GM12878 (cell line): Measurements from ENCODE around the gene ABCC4. TPM values are rescaled to one million over a fixed set of nuclear protein-coding genes. Genes with fewer than 3 reads are reported as not detected.

Experiments used
- CBX3 ChIP-seq: fragments of 200-600 bp; sonication (generic); IDR thresholded peaks from 2 replicates; pipeline ENCODE4 v1.6.1; 2016; ENCODE audit warnings: low read depth, borderline replicate concordance
- IKZF1 ChIP-seq: fragments of 450-650 bp; conservative IDR thresholded peaks from 2 replicates; pipeline ENCODE4 v1.6.1; 2017; ENCODE audit warnings: antibody characterized with exemption, mild to moderate bottlenecking
- JUND ChIP-seq: IDR thresholded peaks from 2 replicates; pipeline ENCODE4 v1.6.1; 2012; ENCODE audit warnings: low read depth, mild to moderate bottlenecking, low read length, improper control_type of control experiment, moderate library complexity
- NFYB ChIP-seq: IDR thresholded peaks from 2 replicates; pipeline ENCODE4 v1.6.1; 2011; ENCODE audit warnings: low read depth, mild to moderate bottlenecking, low read length, improper control_type of control experiment, moderate library complexity; ENCODE audit not compliant: insufficient read depth
- RB1 ChIP-seq: fragments of 450-650 bp; formaldehyde crosslinking; IDR thresholded peaks from 2 replicates; pipeline ENCODE4 v1.6.1; 2017; ENCODE audit warnings: mild to moderate bottlenecking, borderline replicate concordance
- WRNIP1 ChIP-seq: IDR thresholded peaks from 2 replicates; pipeline ENCODE4 v1.6.1; 2011; ENCODE audit warnings: low read depth, low read length, improper control_type of control experiment, borderline replicate concordance
- polyA plus RNA-seq, 11 experiments: library from polyadenylated mRNA; depleted of rRNA in 4 of 11; unstranded in 6 of 11; stranded (reverse) in 5 of 11; fragments of >200 nt; fragmentation: Nextera tagmentation in 4 of 11; fragmentation: Illumina TruSeq in 1 of 11; extraction: Ambion mirVana in 4 of 11; extraction: Trizol in 1 of 11; gene quantifications; 1 replicate in 1 of 11; 2 replicates in 10 of 11; pipeline versions ENCODE4 v1.2.1 to v1.2.3, GENCODE V29; 2011 to 2016; ENCODE audit warnings: inconsistent platforms in 2 of 11, missing spikeins in 2 of 11, low read depth in 1 of 11
- total RNA-seq, 4 experiments: library from RNA; depleted of rRNA in 3 of 4; stranded (reverse); fragments of >200 nt in 3 of 4; fragmentation: Illumina TruSeq in 1 of 4; extraction: Trizol in 1 of 4; gene quantifications; 2 replicates each; pipeline versions ENCODE4 v1.2.1 to v1.2.3, GENCODE V29; 2013 to 2021
- TF ChIP-seq, protein P1 (sequence below): fragments of 450-650 bp; IDR thresholded peaks from 2 replicates; pipeline ENCODE4 v1.6.1; 2017; ENCODE audit warnings: mild to moderate bottlenecking, low read depth, inconsistent platforms; ENCODE audit not compliant: poor library complexity, severe bottlenecking
- TF ChIP-seq, protein P2 (sequence below): fragments of 450-650 bp; conservative IDR thresholded peaks from 2 replicates; pipeline ENCODE4 v1.6.1; 2017; ENCODE audit warnings: mild to moderate bottlenecking, moderate library complexity

Gene ABCC4
- total and polyA plus RNA-seq, 10 of the 15 experiments (the other 5 are each of a cell fraction or from before 2014, with no cell fraction given): 7.2 to 44.4 (median 24.1) TPM

DNA sequence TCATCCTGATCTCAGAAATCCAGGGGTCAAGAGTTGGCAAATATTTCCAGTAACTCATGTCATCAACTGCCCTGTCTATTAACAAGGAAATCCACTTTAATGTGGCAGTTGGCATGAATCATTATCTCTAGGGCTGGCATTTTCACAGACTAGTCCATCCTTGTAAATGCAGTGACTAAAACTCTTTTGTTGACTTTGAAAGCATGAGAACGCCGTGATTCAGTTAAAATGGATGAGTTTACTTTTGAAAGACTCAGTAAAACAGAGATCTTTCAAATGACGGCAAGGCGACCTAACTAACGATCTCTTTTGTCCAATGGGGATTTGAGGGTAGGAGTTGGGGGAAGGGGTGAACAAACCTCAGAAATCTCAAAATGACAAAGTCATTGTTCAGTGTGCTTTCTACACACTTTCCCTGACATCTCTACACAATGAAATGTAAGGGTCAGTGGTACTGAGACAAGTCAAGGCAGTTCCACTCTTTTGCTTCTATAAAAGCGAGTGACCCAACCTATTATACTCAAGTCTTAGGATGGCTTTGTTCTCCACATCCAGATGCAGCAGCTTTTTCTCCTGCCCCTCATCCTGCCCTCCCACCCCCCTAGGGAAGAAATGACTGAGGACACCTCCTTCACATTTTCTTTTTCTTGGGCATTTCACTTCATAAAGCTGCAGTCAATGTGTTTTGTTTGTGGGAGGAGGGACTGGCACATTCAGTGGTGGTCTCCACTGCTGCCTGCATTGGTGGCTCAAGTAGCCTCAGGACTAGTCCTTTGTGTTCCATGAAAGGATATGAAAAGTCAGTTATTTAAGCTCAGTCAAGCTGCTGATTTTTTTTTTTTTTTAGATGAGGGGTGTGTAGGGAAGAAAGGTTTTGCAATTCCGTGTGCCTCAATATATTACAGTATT, 200.5 kb downstream of the ABCC4 start (continued):
- TF ChIP-seq, protein P1, sequence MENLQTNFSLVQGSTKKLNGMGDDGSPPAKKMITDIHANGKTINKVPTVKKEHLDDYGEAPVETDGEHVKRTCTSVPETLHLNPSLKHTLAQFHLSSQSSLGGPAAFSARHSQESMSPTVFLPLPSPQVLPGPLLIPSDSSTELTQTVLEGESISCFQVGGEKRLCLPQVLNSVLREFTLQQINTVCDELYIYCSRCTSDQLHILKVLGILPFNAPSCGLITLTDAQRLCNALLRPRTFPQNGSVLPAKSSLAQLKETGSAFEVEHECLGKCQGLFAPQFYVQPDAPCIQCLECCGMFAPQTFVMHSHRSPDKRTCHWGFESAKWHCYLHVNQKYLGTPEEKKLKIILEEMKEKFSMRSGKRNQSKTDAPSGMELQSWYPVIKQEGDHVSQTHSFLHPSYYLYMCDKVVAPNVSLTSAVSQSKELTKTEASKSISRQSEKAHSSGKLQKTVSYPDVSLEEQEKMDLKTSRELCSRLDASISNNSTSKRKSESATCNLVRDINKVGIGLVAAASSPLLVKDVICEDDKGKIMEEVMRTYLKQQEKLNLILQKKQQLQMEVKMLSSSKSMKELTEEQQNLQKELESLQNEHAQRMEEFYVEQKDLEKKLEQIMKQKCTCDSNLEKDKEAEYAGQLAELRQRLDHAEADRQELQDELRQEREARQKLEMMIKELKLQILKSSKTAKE: peak; percentile 28
- TF ChIP-seq WRNIP1: no peak
- TF ChIP-seq IKZF1: no peak
- peak; percentile 61; the same call in 1 of the 2 replicates for TF ChIP-seq NFYB
- TF ChIP-seq RB1: no peak
- TF ChIP-seq, protein P2, sequence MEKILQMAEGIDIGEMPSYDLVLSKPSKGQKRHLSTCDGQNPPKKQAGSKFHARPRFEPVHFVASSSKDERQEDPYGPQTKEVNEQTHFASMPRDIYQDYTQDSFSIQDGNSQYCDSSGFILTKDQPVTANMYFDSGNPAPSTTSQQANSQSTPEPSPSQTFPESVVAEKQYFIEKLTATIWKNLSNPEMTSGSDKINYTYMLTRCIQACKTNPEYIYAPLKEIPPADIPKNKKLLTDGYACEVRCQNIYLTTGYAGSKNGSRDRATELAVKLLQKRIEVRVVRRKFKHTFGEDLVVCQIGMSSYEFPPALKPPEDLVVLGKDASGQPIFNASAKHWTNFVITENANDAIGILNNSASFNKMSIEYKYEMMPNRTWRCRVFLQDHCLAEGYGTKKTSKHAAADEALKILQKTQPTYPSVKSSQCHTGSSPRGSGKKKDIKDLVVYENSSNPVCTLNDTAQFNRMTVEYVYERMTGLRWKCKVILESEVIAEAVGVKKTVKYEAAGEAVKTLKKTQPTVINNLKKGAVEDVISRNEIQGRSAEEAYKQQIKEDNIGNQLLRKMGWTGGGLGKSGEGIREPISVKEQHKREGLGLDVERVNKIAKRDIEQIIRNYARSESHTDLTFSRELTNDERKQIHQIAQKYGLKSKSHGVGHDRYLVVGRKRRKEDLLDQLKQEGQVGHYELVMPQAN: no peak
- no peak for TF ChIP-seq JUND
- TF ChIP-seq CBX3: no peak
